ENCODE results near the gene SH3RF3. TPM values are rescaled to one million over a fixed set of nuclear protein-coding genes. Genes with fewer than 3 reads are reported as not detected.

SH3RF3 gene
- total RNA-seq, 1 experiment from 2014 or later, result 0.34 TPM

- no peak overlapping the region for H2AFZ ChIP-seq (ENCODE audit: low read length)
- no peak overlapping the region for H3K4me2 ChIP-seq (ENCODE audit: low read depth, low read length, poor library complexity, severe bottlenecking)
Observed at GRCh38 chr2:109493176-109493935, 364.4 kb downstream of the SH3RF3 start.

DNA sequence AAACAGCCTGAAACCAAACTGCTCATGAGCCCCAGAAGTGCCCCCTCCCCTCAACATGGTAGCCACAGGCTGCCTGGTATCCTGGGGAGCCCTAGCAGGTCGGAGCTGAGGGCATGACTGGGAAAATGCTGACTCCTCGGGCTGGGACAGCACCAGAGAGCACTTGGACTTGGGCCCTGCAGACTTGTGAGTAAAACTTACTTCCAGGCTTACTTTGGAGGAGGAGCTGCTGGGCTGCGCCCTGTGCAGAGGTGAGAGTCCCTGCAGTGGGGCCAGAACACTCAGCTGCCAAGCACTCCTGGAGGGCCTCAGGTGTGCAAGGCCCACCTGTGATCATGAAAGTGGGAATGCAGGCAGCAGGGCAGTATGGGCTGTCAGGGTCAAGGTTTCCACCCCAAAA lies 365.3 kb downstream of the SH3RF3 start:
- no peak for DNase-seq
- H3K4me1 ChIP-seq (ENCODE audit: low read length), result no peaks in the 10 kb centered on the region
- H2AFZ ChIP-seq (ENCODE audit: low read length), result no peak overlapping the region
- no peak overlapping the region for H3K4me2 ChIP-seq (ENCODE audit: low read depth, low read length, poor library complexity, severe bottlenecking)
- no peak overlapping the region for H3K9ac ChIP-seq (ENCODE audit: low read length)
- no peak overlapping the region for H3K4me3 ChIP-seq (ENCODE audit: low read length)
- no peak overlapping the region for H3K27ac ChIP-seq (ENCODE audit: low read length)
- H3K36me3 ChIP-seq (ENCODE audit: insufficient read depth, low read length), result no peaks in the 10 kb centered on the region
- no peaks in the 10 kb centered on the region for H4K20me1 ChIP-seq (ENCODE audit: insufficient read depth, low read depth, low read length)
- no peaks in the 10 kb centered on the region for H3K9me2 ChIP-seq (replicated peaks; ENCODE audit: insufficient read depth, low read length)
- no peaks in the 10 kb centered on the region for H3K9me3 ChIP-seq (ENCODE audit: low read length)
- no peaks in the 10 kb centered on the region for H3K79me2 ChIP-seq (ENCODE audit: low read length)
- H3K27me3 ChIP-seq (ENCODE audit: low read length), result no peaks in the 10 kb centered on the region

More at GRCh38 chr2:109493176-109493935, 364.4 kb downstream of the SH3RF3 start:
- Histone ChIP-seq H3K79me2 (ENCODE audit: low read length) (no peaks in the 10 kb centered on the region), H3K4me3 (ENCODE audit: low read length) (no peak overlapping the region), H3K27me3 (ENCODE audit: low read length) (no peaks in the 10 kb centered on the region), H3K27ac (ENCODE audit: low read length) (no peak overlapping the region), H3K9ac (ENCODE audit: low read length) (no peak overlapping the region), H3K36me3 (ENCODE audit: insufficient read depth, low read length) (no peaks in the 10 kb centered on the region), H3K4me1 (ENCODE audit: low read length) (no peaks in the 10 kb centered on the region), H3K9me2 (replicated peaks; ENCODE audit: insufficient read depth, low read length) (no peaks in the 10 kb centered on the region), H4K20me1 (ENCODE audit: insufficient read depth, low read depth, low read length) (no peaks in the 10 kb centered on the region), H3K9me3 (ENCODE audit: low read length) (no peaks in the 10 kb centered on the region)
- no peak for DNase-seq

DNA sequence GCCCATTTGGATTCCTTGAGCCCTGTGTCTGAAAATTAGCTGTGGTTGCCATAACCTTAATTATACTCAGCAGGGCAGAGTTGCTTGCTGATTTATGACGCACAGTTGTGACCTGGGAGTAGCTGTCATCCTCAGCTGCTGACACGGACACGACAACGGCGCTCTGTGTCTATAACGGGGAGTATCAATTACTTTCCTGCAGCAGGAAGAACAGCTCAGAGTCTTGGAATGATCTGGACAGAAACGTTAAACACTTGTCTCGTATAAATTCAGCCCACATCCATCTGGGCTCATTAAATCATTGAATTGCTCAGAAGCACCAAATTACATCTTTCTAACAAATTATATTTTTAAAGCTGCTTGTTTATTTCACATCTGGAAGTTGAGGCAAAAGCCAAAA lies 368.5 kb downstream of the SH3RF3 start:
- H3K27ac ChIP-seq (ENCODE audit: low read length), result no peak overlapping the region
- no peaks in the 10 kb centered on the region for H4K20me1 ChIP-seq (ENCODE audit: insufficient read depth, low read depth, low read length)
- H3K4me2 ChIP-seq (ENCODE audit: low read depth, low read length, poor library complexity, severe bottlenecking), result no peak overlapping the region
- no peak overlapping the region for H3K4me3 ChIP-seq (ENCODE audit: low read length)
- H3K9ac ChIP-seq (ENCODE audit: low read length), result no peak overlapping the region
- no peaks in the 10 kb centered on the region for H3K36me3 ChIP-seq (ENCODE audit: insufficient read depth, low read length)
- H3K9me3 ChIP-seq (ENCODE audit: low read length), result no peaks in the 10 kb centered on the region
- no peaks in the 10 kb centered on the region for H3K79me2 ChIP-seq (ENCODE audit: low read length)
- no peaks in the 10 kb centered on the region for H3K9me2 ChIP-seq (replicated peaks; ENCODE audit: insufficient read depth, low read length)
- no peaks in the 10 kb centered on the region for H3K4me1 ChIP-seq (ENCODE audit: low read length)
- DNase-seq, result no peak
- H2AFZ ChIP-seq (ENCODE audit: low read length), result no peak overlapping the region
- H3K27me3 ChIP-seq (ENCODE audit: low read length), result no peaks in the 10 kb centered on the region

DNA sequence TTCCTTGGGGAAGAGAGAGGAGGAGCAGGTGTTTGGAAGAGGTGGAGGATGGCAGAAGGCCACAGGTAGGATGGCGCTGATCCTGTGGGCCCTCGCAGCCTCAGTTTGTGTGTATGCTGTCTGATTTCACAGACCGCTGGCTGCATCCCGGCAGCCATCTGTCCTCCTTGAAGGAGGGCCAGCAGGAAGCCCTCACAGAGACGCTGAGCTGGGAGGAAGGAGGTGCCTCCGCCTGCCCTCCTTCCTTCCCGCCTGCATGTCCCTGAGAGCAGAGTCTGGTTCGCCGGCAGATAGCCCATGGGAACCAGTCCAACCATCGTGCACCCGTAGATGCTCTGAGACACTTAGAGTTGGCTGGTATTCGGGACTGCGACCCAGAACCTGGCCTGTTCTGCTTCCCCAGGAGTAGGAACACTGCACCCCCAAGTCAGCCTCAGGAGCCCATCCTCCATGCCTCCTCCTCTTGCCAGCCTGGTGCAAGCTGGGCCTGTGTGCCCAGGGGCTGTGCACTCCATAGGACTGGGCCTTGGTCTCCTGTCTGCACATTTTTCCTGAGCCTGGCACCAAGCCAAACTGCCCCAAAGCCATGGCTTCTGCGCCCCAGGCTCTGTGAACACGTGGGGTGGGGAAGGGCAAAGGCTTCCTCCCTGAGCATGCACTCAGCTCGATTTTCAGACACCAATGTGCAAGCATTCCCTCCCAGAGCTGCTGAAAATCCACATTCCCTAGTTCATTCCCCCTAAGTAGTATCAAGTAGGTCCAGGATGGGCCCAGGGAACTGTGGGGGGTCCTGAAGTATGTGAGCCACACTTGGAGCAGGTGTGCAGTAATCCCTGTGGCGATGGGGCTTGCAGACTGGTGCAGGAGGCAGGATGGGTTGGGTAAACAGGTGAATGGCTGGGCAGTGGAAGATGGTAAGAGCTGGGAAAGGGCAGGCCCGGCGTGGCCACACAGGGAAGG lies 369.2 kb downstream of the SH3RF3 start:
- DNase-seq, result no peak
- H2AFZ ChIP-seq (ENCODE audit: low read length), result no peak overlapping the region
- H3K9me2 ChIP-seq (replicated peaks; ENCODE audit: insufficient read depth, low read length), result no peaks in the 10 kb centered on the region
- H3K4me2 ChIP-seq (ENCODE audit: low read depth, low read length, poor library complexity, severe bottlenecking), result no peak overlapping the region
- no peak overlapping the region for H3K9ac ChIP-seq (ENCODE audit: low read length)
- H3K9me3 ChIP-seq (ENCODE audit: low read length), result no peaks in the 10 kb centered on the region
- H3K36me3 ChIP-seq (ENCODE audit: insufficient read depth, low read length), result no peaks in the 10 kb centered on the region
- H3K4me3 ChIP-seq (ENCODE audit: low read length), result no peak overlapping the region
- no peaks in the 10 kb centered on the region for H3K27me3 ChIP-seq (ENCODE audit: low read length)
- no peaks in the 10 kb centered on the region for H3K4me1 ChIP-seq (ENCODE audit: low read length)
- H3K27ac ChIP-seq (ENCODE audit: low read length), result no peak overlapping the region
- no peaks in the 10 kb centered on the region for H3K79me2 ChIP-seq (ENCODE audit: low read length)
- H4K20me1 ChIP-seq (ENCODE audit: insufficient read depth, low read depth, low read length), result no peaks in the 10 kb centered on the region

- Histone ChIP-seq H3K4me3 (ENCODE audit: low read length) (no peak overlapping the region), H3K79me2 (ENCODE audit: low read length) (no peaks in the 10 kb centered on the region), H3K27me3 (ENCODE audit: low read length) (no peaks in the 10 kb centered on the region), H3K9ac (ENCODE audit: low read length) (no peak overlapping the region), H3K4me1 (ENCODE audit: low read length) (no peaks in the 10 kb centered on the region), H3K4me2 (ENCODE audit: low read depth, low read length, poor library complexity, severe bottlenecking) (no peak overlapping the region), H3K9me2 (replicated peaks; ENCODE audit: insufficient read depth, low read length) (no peaks in the 10 kb centered on the region), H4K20me1 (ENCODE audit: insufficient read depth, low read depth, low read length) (no peaks in the 10 kb centered on the region), H3K36me3 (ENCODE audit: insufficient read depth, low read length) (no peaks in the 10 kb centered on the region), H3K27ac (ENCODE audit: low read length) (no peak overlapping the region), H2AFZ (ENCODE audit: low read length) (no peak overlapping the region), H3K9me3 (ENCODE audit: low read length) (no peaks in the 10 kb centered on the region)
- no peak for DNase-seq
Observed at GRCh38 chr2:109498906-109499305, 369.9 kb downstream of the SH3RF3 start.

- no peaks in the 10 kb centered on the region for H3K27me3 ChIP-seq (ENCODE audit: low read length)
- H3K4me3 ChIP-seq (ENCODE audit: low read length), result no peak overlapping the region
- no peak overlapping the region for H3K27ac ChIP-seq (ENCODE audit: low read length)
- no peak for DNase-seq
- H3K79me2 ChIP-seq (ENCODE audit: low read length), result no peaks in the 10 kb centered on the region
- H2AFZ ChIP-seq (ENCODE audit: low read length), result no peak overlapping the region
- H4K20me1 ChIP-seq (ENCODE audit: insufficient read depth, low read depth, low read length), result no peaks in the 10 kb centered on the region
- H3K36me3 ChIP-seq (ENCODE audit: insufficient read depth, low read length), result no peaks in the 10 kb centered on the region
- no peaks in the 10 kb centered on the region for H3K9me3 ChIP-seq (ENCODE audit: low read length)
- no peak overlapping the region for H3K4me2 ChIP-seq (ENCODE audit: low read depth, low read length, poor library complexity, severe bottlenecking)
- H3K9ac ChIP-seq (ENCODE audit: low read length), result no peak overlapping the region
- no peaks in the 10 kb centered on the region for H3K9me2 ChIP-seq (replicated peaks; ENCODE audit: insufficient read depth, low read length)
- H3K4me1 ChIP-seq (ENCODE audit: low read length), result no peaks in the 10 kb centered on the region
Observed at GRCh38 chr2:109499566-109499965, 370.6 kb downstream of the SH3RF3 start.

GRCh38 chr2:109500910-109501309 lies 371.9 kb downstream of the SH3RF3 start:
- H3K9ac ChIP-seq (ENCODE audit: low read length), result no peak overlapping the region
- no peaks in the 10 kb centered on the region for H3K9me3 ChIP-seq (ENCODE audit: low read length)
- H4K20me1 ChIP-seq (ENCODE audit: insufficient read depth, low read depth, low read length), result no peaks in the 10 kb centered on the region
- DNase-seq, result no peak
- no peaks in the 10 kb centered on the region for H3K36me3 ChIP-seq (ENCODE audit: insufficient read depth, low read length)
- H3K4me2 ChIP-seq (ENCODE audit: low read depth, low read length, poor library complexity, severe bottlenecking), result no peak overlapping the region
- H3K4me3 ChIP-seq (ENCODE audit: low read length), result no peak overlapping the region
- no peaks in the 10 kb centered on the region for H3K4me1 ChIP-seq (ENCODE audit: low read length)
- no peak overlapping the region for H3K27ac ChIP-seq (ENCODE audit: low read length)
- no peak overlapping the region for H2AFZ ChIP-seq (ENCODE audit: low read length)
- H3K9me2 ChIP-seq (replicated peaks; ENCODE audit: insufficient read depth, low read length), result no peaks in the 10 kb centered on the region
- no peaks in the 10 kb centered on the region for H3K79me2 ChIP-seq (ENCODE audit: low read length)
- H3K27me3 ChIP-seq (ENCODE audit: low read length), result no peaks in the 10 kb centered on the region

GRCh38 chr2:109501461-109501860 lies 372.5 kb downstream of the SH3RF3 start:
- Histone ChIP-seq H3K27me3 (ENCODE audit: low read length) (no peaks in the 10 kb centered on the region), H3K79me2 (ENCODE audit: low read length) (no peaks in the 10 kb centered on the region), H3K4me1 (ENCODE audit: low read length) (no peaks in the 10 kb centered on the region), H3K9me3 (ENCODE audit: low read length) (no peaks in the 10 kb centered on the region), H3K9ac (ENCODE audit: low read length) (no peak overlapping the region), H3K36me3 (ENCODE audit: insufficient read depth, low read length) (no peaks in the 10 kb centered on the region), H3K27ac (ENCODE audit: low read length) (no peak overlapping the region), H3K4me2 (ENCODE audit: low read depth, low read length, poor library complexity, severe bottlenecking) (no peak overlapping the region), H3K4me3 (ENCODE audit: low read length) (no peak overlapping the region), H2AFZ (ENCODE audit: low read length) (no peak overlapping the region), H3K9me2 (replicated peaks; ENCODE audit: insufficient read depth, low read length) (no peaks in the 10 kb centered on the region), H4K20me1 (ENCODE audit: insufficient read depth, low read depth, low read length) (no peaks in the 10 kb centered on the region)
- DNase-seq, result no peak
